MM.1S (cell line): ENCODE results near the gene BMAL1.

Experiments
- EZH2 ChIP-seq: fragments of 300-600 bp; sonication (generic); optimal IDR thresholded peaks from 2 replicates; pipeline ENCODE3; 2017; ENCODE audit warnings: low read depth, mild to moderate bottlenecking, antibody characterized with exemption, low read length, mixed read lengths
- EZH2phosphoT487 ChIP-seq: fragments of 300-600 bp; sonication (generic); IDR thresholded peaks from 2 replicates; pipeline ENCODE4 v1.6.1; 2018; ENCODE audit warnings: antibody characterized with exemption, low read length
- TF ChIP-seq, protein P1 (sequence below): fragments of 300-600 bp; sonication (generic); IDR thresholded peaks from 2 replicates; pipeline ENCODE4 v1.5.1; 2016; ENCODE audit warnings: antibody characterized with exemption, low read length, mixed read lengths

DNA sequence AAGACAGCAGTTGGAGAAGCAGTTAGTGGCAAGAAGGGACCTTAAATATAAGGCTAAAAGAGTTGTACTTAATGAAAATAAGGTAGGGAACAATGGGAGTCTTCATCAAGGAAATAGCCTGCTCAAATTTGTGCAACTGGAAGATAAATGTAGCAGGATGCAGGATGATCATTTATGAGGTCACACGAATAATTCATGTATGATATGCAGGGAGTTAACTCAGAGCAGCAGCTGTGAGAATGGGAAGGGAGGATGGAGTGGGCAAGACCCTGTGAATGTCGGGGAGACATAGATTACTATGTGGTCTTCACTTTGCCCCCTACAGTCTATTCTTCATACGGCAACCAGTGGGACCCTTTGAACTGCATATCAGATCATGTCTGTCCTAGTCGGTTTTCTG, 25.2 kb upstream of the BMAL1 start:
- TF ChIP-seq, protein P1, sequence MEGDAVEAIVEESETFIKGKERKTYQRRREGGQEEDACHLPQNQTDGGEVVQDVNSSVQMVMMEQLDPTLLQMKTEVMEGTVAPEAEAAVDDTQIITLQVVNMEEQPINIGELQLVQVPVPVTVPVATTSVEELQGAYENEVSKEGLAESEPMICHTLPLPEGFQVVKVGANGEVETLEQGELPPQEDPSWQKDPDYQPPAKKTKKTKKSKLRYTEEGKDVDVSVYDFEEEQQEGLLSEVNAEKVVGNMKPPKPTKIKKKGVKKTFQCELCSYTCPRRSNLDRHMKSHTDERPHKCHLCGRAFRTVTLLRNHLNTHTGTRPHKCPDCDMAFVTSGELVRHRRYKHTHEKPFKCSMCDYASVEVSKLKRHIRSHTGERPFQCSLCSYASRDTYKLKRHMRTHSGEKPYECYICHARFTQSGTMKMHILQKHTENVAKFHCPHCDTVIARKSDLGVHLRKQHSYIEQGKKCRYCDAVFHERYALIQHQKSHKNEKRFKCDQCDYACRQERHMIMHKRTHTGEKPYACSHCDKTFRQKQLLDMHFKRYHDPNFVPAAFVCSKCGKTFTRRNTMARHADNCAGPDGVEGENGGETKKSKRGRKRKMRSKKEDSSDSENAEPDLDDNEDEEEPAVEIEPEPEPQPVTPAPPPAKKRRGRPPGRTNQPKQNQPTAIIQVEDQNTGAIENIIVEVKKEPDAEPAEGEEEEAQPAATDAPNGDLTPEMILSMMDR = no peak
- TF ChIP-seq EZH2 = no peak
- no peak for TF ChIP-seq EZH2phosphoT487
